GM19324 (cell line): Measurements from ENCODE around the gene SLC5A11.
"Not testable (repeated sequence)": the region's sequence is repeated elsewhere in the genome, so short reads cannot be mapped to it uniquely, and the experiment has no call there.

ENCODE experiments used
- ATAC-seq: cut with Tn5 transposase; IDR thresholded peaks from one replicate; pipeline ENCODE4 v1.9.1; 2021; ENCODE audit warnings: mild to moderate bottlenecking, moderate library complexity; ENCODE audit not compliant: unreplicated experiment, low FRiP score

The SLC5A11 gene

GRCh38 chr16:24845726-24846547, at the start of gene SLC5A11:
TSS of gene SLC5A11 (plus strand) at chr16:24845963. CDS start at chr16:24858644, 12,681 bp downstream.
- no peak for ATAC-seq

GRCh38 chr16:24800586-24800985, 45.2 kb upstream of the SLC5A11 start:
- ATAC-seq = no peak

- no peak for ATAC-seq
These were observed 43.9 kb upstream of the SLC5A11 start for GRCh38 chr16:24801761-24802302.

- ATAC-seq = no peak
These were observed 40.3 kb upstream of the SLC5A11 start for GRCh38 chr16:24805484-24805883.

- no peak for ATAC-seq
These were observed 38.5 kb upstream of the SLC5A11 start for GRCh38 chr16:24807301-24807700.

GRCh38 chr16:24810951-24811843, 34.6 kb upstream of the SLC5A11 start:
- no peak for ATAC-seq

- not testable (repeated sequence) for ATAC-seq
These were observed 33.0 kb upstream of the SLC5A11 start for GRCh38 chr16:24812813-24813212.

- ATAC-seq = no peak
These were observed 30.7 kb upstream of the SLC5A11 start for GRCh38 chr16:24815021-24815420.

GRCh38 chr16:24816688-24817087, 29.1 kb upstream of the SLC5A11 start:
- no peak for ATAC-seq

- ATAC-seq = no peak
These were observed 26.2 kb upstream of the SLC5A11 start for GRCh38 chr16:24819462-24820040.

GRCh38 chr16:24820522-24820921, 25.2 kb upstream of the SLC5A11 start:
- no peak for ATAC-seq

- ATAC-seq = no peak
These were observed 24.6 kb upstream of the SLC5A11 start for GRCh38 chr16:24821129-24821528.

GRCh38 chr16:24822542-24822941, 23.2 kb upstream of the SLC5A11 start:
- ATAC-seq = no peak

GRCh38 chr16:24822974-24823373, 22.8 kb upstream of the SLC5A11 start:
- ATAC-seq = no peak

- no peak for ATAC-seq
These were observed 20.1 kb upstream of the SLC5A11 start for GRCh38 chr16:24825696-24826095.

GRCh38 chr16:24826096-24826690, 19.6 kb upstream of the SLC5A11 start:
- ATAC-seq = no peak

GRCh38 chr16:24826817-24827566, 18.8 kb upstream of the SLC5A11 start:
- no peak for ATAC-seq

- no peak for ATAC-seq
These were observed 16.6 kb upstream of the SLC5A11 start for GRCh38 chr16:24829153-24829552.

- ATAC-seq = no peak
These were observed 12.4 kb upstream of the SLC5A11 start for GRCh38 chr16:24833352-24833751.
